SH-SY5Y (cell line): ENCODE measurements around the gene KIF4A.

ENCODE experiments used
- GATA2 ChIP-seq: IDR thresholded peaks from 2 replicates; pipeline ENCODE4 v1.6.1; 2011; ENCODE audit warnings: mild to moderate bottlenecking, low read depth, low read length
- GATA3 ChIP-seq: IDR thresholded peaks from 2 replicates; pipeline ENCODE4 v1.6.1; 2011; ENCODE audit warnings: low read depth, mild to moderate bottlenecking, low read length, moderate library complexity

- TF ChIP-seq GATA2 = no peak
- no peak for TF ChIP-seq GATA3
These were observed 63.6 kb downstream of the KIF4A start for GRCh38 chrX:70353514-70353913.
